KOPT-K1 (cell line): ENCODE data around the gene CIAO3.
A peak's percentile ranks its signal among the peaks of the same experiment; 100 is the strongest.
"Not testable (repeated sequence)": the region's sequence is repeated elsewhere in the genome, so short reads cannot be mapped to it uniquely, and the experiment has no call there.

Experiments
- H3K27ac ChIP-seq: fragments of 200-600 bp; sonication (generic); 2 replicates; pipeline ENCODE4 v1.5.1; 2016; ENCODE audit warnings: antibody characterized with exemption, mild to moderate bottlenecking, low read depth, low read length; ENCODE audit not compliant: poor library complexity, severe bottlenecking
- H3K36me3 ChIP-seq: fragments of 200-600 bp; sonication (generic); 2 replicates; pipeline ENCODE4 v1.5.1; 2017; ENCODE audit warnings: antibody characterized with exemption, mild to moderate bottlenecking, low read length, moderate library complexity; ENCODE audit not compliant: insufficient read depth
- H3K9me3 ChIP-seq: fragments of 200-600 bp; sonication (generic); 2 replicates; pipeline ENCODE4 v1.5.1; 2017; ENCODE audit warnings: antibody characterized with exemption, low read length, mild to moderate bottlenecking; ENCODE audit not compliant: insufficient read depth, poor library complexity, severe bottlenecking

Gene CIAO3

DNA sequence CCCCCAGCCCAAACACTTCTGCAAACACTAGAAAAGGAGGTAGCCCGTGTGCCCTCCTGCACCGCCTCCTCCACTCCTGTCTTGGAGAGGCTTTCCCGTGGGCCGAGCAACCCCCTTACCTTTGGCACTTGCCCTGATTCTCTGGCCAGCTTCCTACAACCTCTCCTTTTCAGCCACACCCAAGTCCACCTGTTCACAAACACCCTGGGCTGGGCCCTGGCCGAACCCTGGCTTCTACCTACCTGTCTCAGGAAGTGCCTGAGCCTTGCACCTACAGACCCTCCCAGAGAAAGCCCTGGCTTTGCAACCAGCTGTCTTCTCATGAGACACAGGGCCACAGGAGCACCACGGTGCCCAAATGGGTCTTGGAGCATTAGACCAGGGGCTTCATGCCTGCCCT, 21.9 kb downstream of the CIAO3 start:
- no peaks in the 10 kb centered on the region for H3K36me3 ChIP-seq
- peak overlapping the region; percentile 84 for H3K27ac ChIP-seq
- H3K9me3 ChIP-seq: no peaks in the 10 kb centered on the region

DNA sequence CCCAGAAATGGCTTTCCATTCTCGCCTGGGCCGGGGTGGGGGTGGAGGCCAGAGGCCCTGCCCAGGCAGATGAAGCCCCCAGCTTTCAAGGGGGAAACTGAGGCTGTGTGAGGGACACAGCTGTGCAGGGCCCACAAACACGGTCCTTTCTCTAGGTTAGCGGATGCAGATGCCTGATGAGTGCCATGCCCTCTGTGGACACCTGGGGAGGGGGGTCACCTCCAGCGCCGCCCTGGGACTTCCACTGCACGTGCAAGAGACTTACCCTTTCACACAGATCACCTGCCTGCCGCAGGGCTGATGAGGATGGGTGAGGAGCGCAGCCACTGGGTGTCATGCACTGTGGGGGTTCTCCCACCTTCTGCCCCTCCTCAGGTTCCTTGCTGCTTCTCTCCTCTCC, 22.4 kb downstream of the CIAO3 start:
- H3K36me3 ChIP-seq: no peaks in the 10 kb centered on the region

DNA sequence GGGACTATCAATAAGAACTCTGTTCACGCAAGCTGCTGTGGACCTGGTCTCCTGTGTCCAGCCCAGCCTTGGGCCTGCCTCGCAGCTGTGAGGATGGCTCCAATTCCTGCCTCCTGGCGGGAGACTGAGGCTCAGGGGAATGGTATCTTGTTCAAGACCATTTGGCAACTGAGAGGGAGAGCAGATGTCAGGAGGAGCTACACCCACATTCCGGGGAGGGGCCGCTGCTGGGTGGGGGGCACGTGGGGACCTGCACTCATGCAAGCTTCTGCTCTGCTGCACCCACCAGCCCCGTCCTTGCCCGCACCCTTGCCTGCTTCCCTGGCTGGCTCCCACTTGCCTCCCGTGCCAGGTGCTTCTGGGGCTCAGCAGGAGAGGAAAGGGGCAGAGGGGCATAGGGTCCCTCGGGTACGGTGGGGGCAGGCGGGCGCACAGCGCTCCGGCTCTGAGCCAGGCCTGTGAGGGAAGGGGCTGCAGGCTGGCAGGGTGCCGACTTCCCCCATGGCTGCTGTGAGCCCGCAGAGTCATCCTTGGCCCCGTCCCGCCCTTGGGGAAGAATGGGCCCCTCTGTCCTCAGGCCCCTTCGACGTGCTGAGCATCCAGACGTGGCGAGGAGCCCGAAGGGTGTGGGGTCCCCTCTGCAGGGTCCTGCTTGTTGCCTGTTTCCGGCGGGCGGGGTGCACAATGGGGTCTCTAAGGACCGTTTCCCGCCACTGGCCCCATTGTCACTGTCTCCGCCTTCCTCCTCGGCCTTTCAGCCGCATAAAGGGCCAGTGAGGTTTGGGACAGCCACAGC, 23.1 kb downstream of the CIAO3 start:
- no peaks in the 10 kb centered on the region for H3K9me3 ChIP-seq
- H3K36me3 ChIP-seq: no peaks in the 10 kb centered on the region
- no peak overlapping the region for H3K27ac ChIP-seq

More for the DNA sequence above, 22.4 kb downstream of the CIAO3 start:
- Histone ChIP-seq H3K27ac (no peak overlapping the region), H3K9me3 (no peaks in the 10 kb centered on the region)

DNA sequence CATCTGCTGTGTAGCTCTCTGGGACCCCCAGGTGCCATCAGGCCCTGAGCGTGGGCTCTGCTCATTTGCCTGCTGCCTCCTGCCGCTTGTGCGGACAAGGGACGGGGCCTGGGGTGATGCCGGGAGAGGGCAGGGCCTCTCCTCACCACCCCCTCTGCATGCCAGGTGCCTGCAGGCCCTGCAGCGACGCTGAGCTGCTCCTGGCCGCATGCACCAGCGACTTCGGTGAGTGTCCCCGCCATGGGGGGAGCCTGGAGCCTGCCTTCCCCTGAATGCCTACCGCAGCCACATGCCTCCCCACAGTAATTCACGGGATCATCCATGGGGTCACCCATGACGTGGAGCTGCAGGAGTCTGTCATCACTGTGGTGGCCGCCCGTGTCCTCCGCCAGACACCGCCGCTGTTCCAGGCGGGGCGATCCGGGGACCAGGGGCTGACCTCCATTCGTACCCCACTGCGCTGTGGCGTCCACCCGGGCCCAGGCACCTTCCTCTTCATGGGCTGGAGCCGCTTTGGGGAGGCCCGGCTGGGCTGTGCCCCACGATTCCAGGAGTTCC, 23.9 kb downstream of the CIAO3 start:
- Histone ChIP-seq H3K9me3 (no peaks in the 10 kb centered on the region), H3K27ac (no peak overlapping the region), H3K36me3 (no peaks in the 10 kb centered on the region)

DNA sequence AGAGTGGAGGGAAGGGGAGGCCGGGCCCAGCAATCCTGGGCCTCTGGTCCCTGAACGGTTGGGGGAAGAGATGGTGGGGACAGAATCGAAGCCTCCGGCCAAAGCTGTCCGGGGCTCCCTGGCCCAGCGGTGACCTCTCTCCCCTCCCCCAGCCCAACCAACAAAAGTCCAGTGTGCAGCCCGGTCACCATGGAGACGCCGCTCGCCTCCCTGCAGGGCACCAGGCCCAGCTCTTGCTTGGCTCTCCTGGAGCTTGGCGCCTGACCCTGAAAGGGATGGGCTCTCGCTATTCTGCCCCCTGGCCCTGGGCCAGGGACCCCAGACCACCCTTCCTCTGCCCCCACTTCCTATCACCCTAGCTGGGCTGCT, 24.6 kb downstream of the CIAO3 start:
- no peaks in the 10 kb centered on the region for H3K9me3 ChIP-seq
- no peak overlapping the region for H3K27ac ChIP-seq
- no peaks in the 10 kb centered on the region for H3K36me3 ChIP-seq

DNA sequence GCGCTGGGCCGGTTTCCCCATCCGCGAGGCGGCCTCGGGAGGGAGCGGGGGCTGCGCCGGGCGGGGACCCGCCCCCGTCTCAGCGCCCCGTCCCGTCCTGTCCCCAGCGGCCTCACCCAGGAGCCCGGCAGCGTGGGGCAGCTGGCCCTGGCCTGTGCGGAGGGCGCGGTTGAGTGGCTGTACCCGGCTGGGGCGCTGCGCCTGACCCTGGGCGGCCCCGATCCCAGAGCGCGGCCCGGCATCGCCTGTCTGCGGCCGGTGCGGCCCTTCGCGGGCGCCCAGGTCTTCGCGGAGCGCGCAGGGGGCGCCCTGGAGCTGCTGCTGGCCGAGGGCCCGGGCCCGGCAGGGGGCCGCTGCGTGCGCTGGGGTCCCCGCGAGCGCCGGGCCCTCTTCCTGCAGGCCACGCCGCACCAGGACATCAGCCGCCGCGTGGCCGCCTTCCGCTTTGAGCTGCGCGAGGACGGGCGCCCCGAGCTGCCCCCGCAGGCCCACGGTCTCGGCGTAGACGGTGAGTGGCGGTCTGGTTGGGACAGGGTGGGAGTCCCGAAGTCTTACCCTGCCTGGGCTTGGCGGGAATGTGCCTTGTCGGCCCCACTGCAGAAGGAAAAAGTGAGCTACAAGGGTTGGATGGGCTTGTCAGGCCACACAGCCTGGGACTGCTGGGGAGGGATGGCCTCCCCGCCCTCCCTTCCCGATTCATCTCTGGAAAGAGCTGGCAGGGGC, 25.2 kb downstream of the CIAO3 start:
- no peak overlapping the region for H3K27ac ChIP-seq
- no peaks in the 10 kb centered on the region for H3K9me3 ChIP-seq
- H3K36me3 ChIP-seq: no peaks in the 10 kb centered on the region

DNA sequence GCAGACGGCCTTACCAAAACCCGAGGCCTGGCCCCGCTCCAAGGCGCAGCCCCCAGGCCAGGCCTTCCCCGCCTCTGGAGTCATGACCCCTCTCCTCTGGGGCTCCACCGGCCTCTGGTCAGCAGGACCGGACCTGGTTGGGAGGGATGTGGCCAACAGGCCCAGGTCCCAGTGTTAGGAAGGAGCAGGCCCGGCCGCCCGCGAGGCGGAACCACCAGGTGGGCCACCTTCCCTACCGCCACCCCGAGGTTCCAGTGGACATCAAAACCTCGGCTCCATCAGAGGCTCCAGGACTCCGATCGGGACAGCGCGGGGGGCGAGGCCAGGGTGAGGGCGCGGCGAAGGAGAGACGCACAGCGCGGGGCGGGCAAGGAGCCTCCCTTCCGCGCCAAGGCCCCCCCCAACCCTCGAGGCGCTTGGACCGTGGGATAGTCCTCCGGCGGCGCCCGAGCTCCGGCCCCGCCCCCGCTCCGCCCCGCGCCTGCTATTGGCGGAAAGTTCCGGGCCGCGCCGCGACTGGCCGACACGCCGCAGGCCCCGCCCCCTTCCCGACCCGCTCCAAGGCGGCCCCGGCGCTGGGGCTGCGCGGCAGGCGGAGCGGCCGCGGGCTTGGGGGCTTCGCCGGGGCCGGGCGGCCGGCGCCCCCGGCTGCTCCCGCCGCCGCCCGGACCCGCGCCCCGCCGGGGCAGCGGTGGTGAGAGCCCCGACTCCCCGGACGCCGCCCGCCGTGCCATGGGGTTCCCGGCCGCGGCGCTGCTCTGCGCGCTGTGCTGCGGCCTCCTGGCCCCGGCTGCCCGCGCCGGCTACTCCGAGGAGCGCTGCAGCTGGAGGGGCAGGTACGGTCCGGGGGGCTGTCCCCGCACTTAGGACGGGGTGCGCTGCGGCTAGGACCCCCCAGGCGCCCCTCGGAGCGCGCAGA, 26.0 kb downstream of the CIAO3 start, which contains the start of gene METRN:
METRN (plus strand) TSS at position 561 of the 919 bp plus-strand sequence; CDS start at position 733, 172 bp downstream.
- Histone ChIP-seq H3K36me3 (no peaks in the 10 kb centered on the region), H3K27ac (no peak within 1 kb of the TSS), H3K9me3 (no peaks in the 10 kb centered on the region)

DNA sequence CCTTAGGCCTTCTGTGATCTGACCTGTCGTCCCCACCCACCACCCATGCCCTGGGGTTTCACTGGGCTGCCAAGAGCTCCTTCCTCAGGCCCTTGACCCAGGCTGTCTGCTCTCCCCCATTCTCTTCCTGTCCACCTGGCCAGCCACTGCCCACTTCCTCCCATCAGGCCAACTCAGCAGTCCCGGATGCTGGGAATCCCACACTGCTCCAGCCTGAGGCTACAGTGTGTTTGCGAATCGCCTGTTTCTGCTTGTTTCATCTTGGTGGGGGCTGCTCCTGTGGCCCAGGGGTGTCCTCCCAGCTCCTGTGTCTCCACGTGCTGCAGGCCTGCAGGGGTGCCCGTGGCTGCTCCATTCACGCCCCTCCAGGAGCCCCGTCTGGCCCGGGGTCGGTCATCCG, 26.7 kb downstream of the CIAO3 start:
- H3K36me3 ChIP-seq: no peaks in the 10 kb centered on the region
- H3K27ac ChIP-seq: no peak overlapping the region

DNA sequence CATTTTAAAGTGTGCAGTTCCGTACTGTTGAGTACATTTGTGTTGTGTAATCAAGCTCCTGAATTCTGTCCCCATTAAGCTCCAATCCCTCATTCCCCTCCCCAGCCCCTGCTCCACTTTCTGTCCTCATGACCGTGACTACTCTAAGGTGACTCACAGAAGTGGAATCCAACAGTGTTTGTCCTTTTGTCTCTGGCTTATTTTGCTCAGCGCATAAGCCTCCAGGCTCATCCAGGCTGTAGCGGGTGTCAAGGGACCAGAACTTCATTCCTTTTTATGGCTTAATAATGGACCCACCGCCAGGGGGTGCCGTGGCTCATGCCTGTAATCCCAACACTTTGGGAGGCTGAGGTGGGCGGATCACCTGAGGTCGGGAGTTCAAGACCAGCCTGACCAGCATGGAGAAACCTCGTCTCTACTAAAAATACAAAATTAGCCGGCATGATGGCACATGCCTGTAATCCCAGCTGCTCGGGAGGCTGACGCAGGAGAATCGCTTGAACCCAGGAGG, 28.0 kb downstream of the CIAO3 start:
- H3K27ac ChIP-seq, H3K9me3 ChIP-seq, H3K36me3 ChIP-seq: not testable (repeated sequence)

More for the DNA sequence above, 26.7 kb downstream of the CIAO3 start:
- no peaks in the 10 kb centered on the region for H3K9me3 ChIP-seq

DNA sequence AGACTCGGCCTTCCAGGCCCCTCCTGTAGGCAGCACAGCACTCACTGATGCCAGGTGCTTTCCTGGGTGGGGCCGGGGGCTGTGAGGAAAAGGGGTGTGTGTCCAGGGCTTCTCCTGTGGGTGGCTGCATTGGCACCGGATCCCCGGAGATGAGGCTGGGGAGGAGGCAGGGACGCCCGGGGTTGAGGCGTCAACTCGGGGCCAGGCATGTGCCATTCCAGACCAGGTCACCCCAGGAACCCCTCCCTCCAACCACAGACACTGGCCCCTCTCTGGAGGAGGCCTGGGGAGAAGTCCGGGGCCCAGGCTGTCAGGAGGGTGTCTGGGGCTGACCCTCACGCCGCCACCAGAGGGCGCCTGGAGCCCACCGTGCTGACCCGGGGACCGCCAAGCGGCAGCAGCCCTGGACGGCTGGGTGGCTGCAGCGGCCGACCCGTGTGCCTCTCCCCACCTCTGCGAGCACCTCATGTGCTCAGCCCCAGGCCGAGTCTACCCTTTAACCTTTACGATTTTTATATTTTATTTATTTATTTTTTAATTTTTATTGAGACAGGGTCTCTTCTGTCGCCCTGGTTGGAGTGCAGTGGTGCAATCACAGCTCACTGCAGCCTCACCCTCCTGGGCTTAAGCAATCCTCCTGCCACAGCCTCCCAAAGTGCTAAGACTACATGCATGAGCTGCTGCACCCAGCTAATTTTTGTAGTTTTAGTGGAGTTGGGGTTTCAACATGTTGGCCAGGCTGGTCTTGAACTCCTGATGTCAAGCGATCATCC, 29.1 kb downstream of the CIAO3 start:
- Histone ChIP-seq H3K27ac (no peak overlapping the region), H3K36me3 (no peaks in the 10 kb centered on the region), H3K9me3 (no peaks in the 10 kb centered on the region)

DNA sequence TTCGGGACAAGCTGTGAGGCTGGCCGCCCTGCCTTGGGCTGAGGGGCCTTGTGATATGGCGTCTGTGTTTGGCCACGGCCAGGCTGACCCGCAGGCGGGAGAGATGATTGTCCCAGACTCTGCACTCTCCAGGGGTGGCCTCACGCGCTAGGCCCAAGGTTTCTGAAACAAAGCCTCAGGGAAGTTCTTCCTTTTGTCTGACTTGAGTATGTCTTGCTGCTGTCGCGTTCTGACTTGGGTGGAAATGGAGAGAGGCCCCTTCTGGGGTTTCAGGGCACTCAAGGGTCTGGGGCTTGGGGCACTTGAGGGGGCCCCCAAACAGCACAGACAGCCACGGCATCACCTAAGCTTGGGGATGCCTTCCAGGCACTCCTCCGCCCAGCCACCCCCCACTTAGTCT, 29.7 kb downstream of the CIAO3 start:
- Histone ChIP-seq H3K9me3 (no peaks in the 10 kb centered on the region), H3K36me3 (no peaks in the 10 kb centered on the region), H3K27ac (no peak overlapping the region)

DNA sequence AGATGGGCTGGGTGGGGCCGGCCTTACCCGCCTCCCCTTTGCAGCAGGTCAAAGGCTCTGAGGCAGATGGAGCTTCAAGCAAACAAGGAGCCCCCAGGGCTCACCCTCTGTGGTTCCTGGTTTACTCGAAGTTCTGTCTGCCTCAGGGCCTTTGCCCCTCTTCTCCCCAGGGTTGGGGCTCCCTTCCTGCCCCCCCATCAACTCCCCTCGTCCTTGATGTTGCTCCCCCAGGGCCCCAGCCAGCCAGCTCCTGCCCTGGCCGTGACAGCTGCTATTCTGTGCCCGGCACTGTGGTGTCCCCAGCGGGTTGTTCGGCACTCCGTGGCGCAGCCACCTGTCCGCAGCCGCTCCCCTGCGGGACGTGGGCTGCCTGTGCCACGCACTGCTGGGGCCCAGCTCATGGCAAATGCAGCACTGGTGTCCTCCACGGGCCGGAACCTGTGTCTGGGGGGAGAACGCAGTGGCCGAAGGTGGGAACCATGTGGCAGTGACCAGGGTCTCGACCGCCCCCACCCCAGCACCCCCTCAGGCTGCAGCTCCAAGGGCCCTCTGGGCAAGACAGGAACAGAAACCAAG, 30.2 kb downstream of the CIAO3 start:
- H3K9me3 ChIP-seq: no peaks in the 10 kb centered on the region
- no peaks in the 10 kb centered on the region for H3K36me3 ChIP-seq
- no peak overlapping the region for H3K27ac ChIP-seq

DNA sequence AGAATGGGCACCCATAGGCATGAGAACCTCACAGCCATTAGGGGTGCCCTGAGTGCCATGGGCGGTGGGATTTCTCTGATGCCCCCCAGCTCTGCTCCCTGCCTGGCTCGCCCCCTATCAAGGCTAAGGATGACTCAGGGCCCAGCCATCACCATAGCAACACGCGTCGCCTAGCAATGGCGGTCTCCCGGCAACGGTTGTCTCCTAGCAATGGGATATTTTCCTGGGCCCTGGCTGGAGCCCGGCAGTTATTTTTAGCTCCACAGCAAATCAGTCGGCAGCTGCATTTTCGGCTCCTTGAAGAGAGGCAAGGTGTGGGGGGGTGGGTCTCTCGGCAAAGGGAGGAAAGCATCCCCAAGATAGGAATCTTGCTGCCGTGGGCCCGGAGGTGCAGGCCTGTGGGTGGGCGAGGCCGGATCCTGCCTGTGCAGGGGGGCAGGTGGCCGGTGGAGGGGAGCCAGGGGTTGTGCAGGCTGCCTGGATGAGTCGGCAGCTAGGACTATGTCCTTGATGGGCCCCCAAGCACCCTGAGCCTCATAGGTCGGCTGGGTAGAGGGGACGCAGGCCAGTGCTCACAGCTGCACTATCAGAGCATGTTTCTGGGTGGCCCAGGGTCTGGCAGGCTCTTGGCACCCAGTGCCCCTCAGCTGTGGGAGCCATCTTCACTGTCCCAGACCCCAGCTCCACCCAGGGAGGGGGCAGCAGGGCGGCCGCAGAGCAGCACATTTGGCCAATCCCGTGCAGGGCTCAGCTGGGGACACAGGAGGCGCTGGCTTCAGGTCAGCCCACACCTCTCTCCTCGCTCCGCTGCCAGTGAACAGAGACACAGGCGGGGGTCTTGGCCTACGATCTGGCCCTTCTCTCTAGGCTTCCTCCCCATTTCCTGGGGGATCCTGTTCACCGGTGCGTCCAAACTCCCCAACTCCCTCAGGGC, 31.0 kb downstream of the CIAO3 start:
- Histone ChIP-seq H3K9me3 (no peaks in the 10 kb centered on the region), H3K27ac (no peak overlapping the region), H3K36me3 (no peaks in the 10 kb centered on the region)
